Liver (tissue), 9 donors: Measurements from ENCODE around the gene WSCD2. TPM values are rescaled to one million over a fixed set of nuclear protein-coding genes. Genes with fewer than 3 reads are reported as not detected.

Source experiments
- DNase-seq: peaks from one replicate; pipeline ENCODE4 v3.0.0-alpha.2; 2017; ENCODE audit warnings: low spot score
- H3K27ac ChIP-seq, 2 donors: one replicate each; pipeline ENCODE4 v1.7.0; 2013; ENCODE audit warnings: inconsistent platforms in 2 of 2, low read length in 2 of 2, control low read depth in 1 of 2, low read depth in 1 of 2, mild to moderate bottlenecking in 1 of 2
- H3K27me3 ChIP-seq, 4 donors: one replicate each; pipeline versions ENCODE4 v1.6.1 to v1.7.0; 2013; ENCODE audit warnings: low read length in 3 of 4, inconsistent platforms in 1 of 4, mild to moderate bottlenecking in 1 of 4, moderate library complexity in 1 of 4; ENCODE audit not compliant: control insufficient read depth in 4 of 4, insufficient read depth in 4 of 4
- H3K36me3 ChIP-seq, 4 donors: one replicate each; pipeline versions ENCODE4 v1.6.1 to v1.7.0; 2013; ENCODE audit warnings: low read length in 3 of 4, mild to moderate bottlenecking in 3 of 4, low read depth in 1 of 4, moderate library complexity in 1 of 4; ENCODE audit not compliant: control insufficient read depth in 4 of 4, insufficient read depth in 3 of 4
- H3K4me1 ChIP-seq, 4 donors: one replicate each; pipeline versions ENCODE4 v1.6.1 to v1.7.0; 2013; ENCODE audit warnings: low read length in 3 of 4, mild to moderate bottlenecking in 3 of 4, moderate library complexity in 1 of 4; ENCODE audit not compliant: control insufficient read depth in 4 of 4, insufficient read depth in 4 of 4
- H3K4me3 ChIP-seq, 3 donors: one replicate each; pipeline versions ENCODE4 v1.6.1 to v1.7.0; 2013; ENCODE audit warnings: low read length in 3 of 3, control low read depth in 1 of 3, low read depth in 1 of 3, mild to moderate bottlenecking in 1 of 3
- H3K9ac ChIP-seq, 2 donors: one replicate each; pipeline ENCODE4 v1.7.0; 2013; ENCODE audit warnings: low read length in 2 of 2, mild to moderate bottlenecking in 2 of 2, moderate library complexity in 2 of 2, control low read depth in 1 of 2, low read depth in 1 of 2
- H3K9me3 ChIP-seq, 4 donors: one replicate each; pipeline versions ENCODE4 v1.6.1 to v1.7.0; 2013; ENCODE audit warnings: low read length in 3 of 4; ENCODE audit not compliant: control insufficient read depth in 4 of 4
- EGR1 ChIP-seq, 2 donors: IDR thresholded peaks; 2 replicates each; pipeline ENCODE4 v1.6.1; 2016 to 2018; ENCODE audit warnings: antibody characterized with exemption in 2 of 2, low read depth in 2 of 2
- FOXA1 ChIP-seq: IDR thresholded peaks from 2 replicates; pipeline ENCODE4 v1.6.1; 2016; ENCODE audit warnings: antibody characterized with exemption
- FOXA2 ChIP-seq: IDR thresholded peaks from 2 replicates; pipeline ENCODE4 v1.6.1; 2016; ENCODE audit warnings: antibody characterized with exemption
- GABPA ChIP-seq, 2 donors: IDR thresholded peaks in 1 of 2; conservative IDR thresholded peaks in 1 of 2; 2 replicates each; pipeline ENCODE4 v1.6.1; 2016; ENCODE audit warnings: antibody characterized with exemption in 2 of 2, mild to moderate bottlenecking in 1 of 2, moderate library complexity in 1 of 2
- HNF4A ChIP-seq, 2 donors: conservative IDR thresholded peaks; 2 replicates each; pipeline ENCODE4 v1.6.1; 2016; ENCODE audit warnings: antibody characterized with exemption in 2 of 2, mild to moderate bottlenecking in 2 of 2
- HNF4G ChIP-seq: IDR thresholded peaks from 2 replicates; pipeline ENCODE4 v1.6.1; 2016; ENCODE audit warnings: antibody characterized with exemption
- JUND ChIP-seq, 2 donors: IDR thresholded peaks; 2 replicates each; pipeline ENCODE4 v1.6.1; 2016; ENCODE audit warnings: antibody characterized with exemption in 2 of 2
- NR2F2 ChIP-seq: IDR thresholded peaks from 2 replicates; pipeline ENCODE4 v1.6.1; 2016; ENCODE audit warnings: antibody characterized with exemption
- RXRA ChIP-seq, 2 donors: IDR thresholded peaks; 2 replicates each; pipeline ENCODE4 v1.6.1; 2017 to 2018; ENCODE audit warnings: antibody characterized with exemption in 2 of 2, mild to moderate bottlenecking in 1 of 2
- SP1 ChIP-seq: IDR thresholded peaks from 2 replicates; pipeline ENCODE4 v1.6.1; 2018; ENCODE audit warnings: antibody characterized with exemption, mild to moderate bottlenecking
- TAF1 ChIP-seq: conservative IDR thresholded peaks from 2 replicates; pipeline ENCODE4 v1.6.1; 2016; ENCODE audit warnings: antibody characterized with exemption, mild to moderate bottlenecking
- YY1 ChIP-seq: IDR thresholded peaks from 2 replicates; pipeline ENCODE4 v1.6.1; 2016; ENCODE audit warnings: antibody characterized with exemption, mild to moderate bottlenecking
- WGBS: extraction: QIAGEN DNeasy Blood & Tissue Kit; methylation state at CpG from one replicate; pipeline ENCODE4 v1.1.7; 2013; 5-methylcytosine and 5-hydroxymethylcytosine counted together
- polyA plus RNA-seq, 2 donors: library from polyadenylated mRNA; stranded (reverse) in 1 of 2; unstranded in 1 of 2; fragments of 200-250 nt in 1 of 2; fragments of >200 nt in 1 of 2; fragmentation: Nextera tagmentation in 1 of 2; extraction: Ambion mirVana in 1 of 2; gene quantifications; one replicate each; pipeline versions ENCODE4 v1.2.1 to v1.2.3, GENCODE V29; 2013 to 2015
- total RNA-seq, 2 donors: library from RNA; depleted of rRNA; stranded (reverse); fragments of >200 nt; gene quantifications; one replicate each; pipeline ENCODE4 v1.2.3, GENCODE V29; 2014
- TF ChIP-seq, protein P1 (sequence below): IDR thresholded peaks from 2 replicates; pipeline ENCODE4 v1.6.1; 2016; ENCODE audit warnings: antibody characterized with exemption, mild to moderate bottlenecking
- TF ChIP-seq, protein P2 (sequence below): fragments of 150-350 bp; IDR thresholded peaks from 2 replicates; pipeline ENCODE4 v1.5.1; 2017; ENCODE audit warnings: improper control_type of control experiment, low read depth, low read length; ENCODE audit not compliant: missing input control
- TF ChIP-seq, protein P3 (sequence below): IDR thresholded peaks from 2 replicates; pipeline ENCODE4 v1.6.1; 2016; ENCODE audit warnings: antibody characterized with exemption
- TF ChIP-seq, protein P4 (sequence below): IDR thresholded peaks from 2 replicates; pipeline ENCODE4 v1.6.1; 2016; ENCODE audit warnings: antibody characterized with exemption
- donor health status: healthy.
- donor health status: healthy.
- donor health status: healthy.
- donor health status: healthy.
- donor health status: healthy.

WSCD2 gene
- total and polyA plus RNA-seq, 4 donors, result under 0.01 to 0.09 (median 0.05) TPM; not detected in 1

DNA sequence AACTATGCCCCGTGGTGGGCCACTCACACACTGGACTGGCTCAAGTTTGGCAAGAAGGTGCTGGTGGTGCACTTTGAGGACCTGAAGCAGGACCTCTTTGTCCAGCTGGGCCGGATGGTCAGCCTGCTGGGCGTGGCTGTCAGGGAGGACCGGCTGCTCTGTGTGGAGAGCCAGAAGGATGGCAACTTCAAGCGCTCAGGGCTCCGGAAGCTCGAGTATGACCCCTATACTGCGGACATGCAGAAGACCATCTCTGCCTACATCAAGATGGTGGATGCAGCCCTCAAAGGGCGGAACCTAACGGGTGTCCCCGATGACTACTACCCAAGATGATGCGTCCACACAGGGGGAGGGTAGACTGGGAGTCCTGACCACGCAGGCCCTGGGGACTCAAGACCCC, 118.9 kb downstream of the WSCD2 start:
- 81% methylated on average over 13 of the region's 13 CpGs for WGBS
- H3K27ac ChIP-seq, result no peak overlapping the region
- peaks cover 0 to 4% (median 0%) of the 10 kb centered on the region in 4 donors for H3K27me3 ChIP-seq
- H3K9me3 ChIP-seq, result no peaks in the 10 kb centered on the region
- H3K4me3 ChIP-seq, result no peak overlapping the region
- TF ChIP-seq YY1, result no peak
- TF ChIP-seq RXRA (IDR thresholded peaks at IDR 0.05), result no peak
- no peak for TF ChIP-seq FOXA2
- TF ChIP-seq, protein P1, sequence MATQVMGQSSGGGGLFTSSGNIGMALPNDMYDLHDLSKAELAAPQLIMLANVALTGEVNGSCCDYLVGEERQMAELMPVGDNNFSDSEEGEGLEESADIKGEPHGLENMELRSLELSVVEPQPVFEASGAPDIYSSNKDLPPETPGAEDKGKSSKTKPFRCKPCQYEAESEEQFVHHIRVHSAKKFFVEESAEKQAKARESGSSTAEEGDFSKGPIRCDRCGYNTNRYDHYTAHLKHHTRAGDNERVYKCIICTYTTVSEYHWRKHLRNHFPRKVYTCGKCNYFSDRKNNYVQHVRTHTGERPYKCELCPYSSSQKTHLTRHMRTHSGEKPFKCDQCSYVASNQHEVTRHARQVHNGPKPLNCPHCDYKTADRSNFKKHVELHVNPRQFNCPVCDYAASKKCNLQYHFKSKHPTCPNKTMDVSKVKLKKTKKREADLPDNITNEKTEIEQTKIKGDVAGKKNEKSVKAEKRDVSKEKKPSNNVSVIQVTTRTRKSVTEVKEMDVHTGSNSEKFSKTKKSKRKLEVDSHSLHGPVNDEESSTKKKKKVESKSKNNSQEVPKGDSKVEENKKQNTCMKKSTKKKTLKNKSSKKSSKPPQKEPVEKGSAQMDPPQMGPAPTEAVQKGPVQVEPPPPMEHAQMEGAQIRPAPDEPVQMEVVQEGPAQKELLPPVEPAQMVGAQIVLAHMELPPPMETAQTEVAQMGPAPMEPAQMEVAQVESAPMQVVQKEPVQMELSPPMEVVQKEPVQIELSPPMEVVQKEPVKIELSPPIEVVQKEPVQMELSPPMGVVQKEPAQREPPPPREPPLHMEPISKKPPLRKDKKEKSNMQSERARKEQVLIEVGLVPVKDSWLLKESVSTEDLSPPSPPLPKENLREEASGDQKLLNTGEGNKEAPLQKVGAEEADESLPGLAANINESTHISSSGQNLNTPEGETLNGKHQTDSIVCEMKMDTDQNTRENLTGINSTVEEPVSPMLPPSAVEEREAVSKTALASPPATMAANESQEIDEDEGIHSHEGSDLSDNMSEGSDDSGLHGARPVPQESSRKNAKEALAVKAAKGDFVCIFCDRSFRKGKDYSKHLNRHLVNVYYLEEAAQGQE, result no peak
- TF ChIP-seq TAF1, result no peak
- no peak for TF ChIP-seq FOXA1
- TF ChIP-seq HNF4G, result no peak
- TF ChIP-seq, protein P2, sequence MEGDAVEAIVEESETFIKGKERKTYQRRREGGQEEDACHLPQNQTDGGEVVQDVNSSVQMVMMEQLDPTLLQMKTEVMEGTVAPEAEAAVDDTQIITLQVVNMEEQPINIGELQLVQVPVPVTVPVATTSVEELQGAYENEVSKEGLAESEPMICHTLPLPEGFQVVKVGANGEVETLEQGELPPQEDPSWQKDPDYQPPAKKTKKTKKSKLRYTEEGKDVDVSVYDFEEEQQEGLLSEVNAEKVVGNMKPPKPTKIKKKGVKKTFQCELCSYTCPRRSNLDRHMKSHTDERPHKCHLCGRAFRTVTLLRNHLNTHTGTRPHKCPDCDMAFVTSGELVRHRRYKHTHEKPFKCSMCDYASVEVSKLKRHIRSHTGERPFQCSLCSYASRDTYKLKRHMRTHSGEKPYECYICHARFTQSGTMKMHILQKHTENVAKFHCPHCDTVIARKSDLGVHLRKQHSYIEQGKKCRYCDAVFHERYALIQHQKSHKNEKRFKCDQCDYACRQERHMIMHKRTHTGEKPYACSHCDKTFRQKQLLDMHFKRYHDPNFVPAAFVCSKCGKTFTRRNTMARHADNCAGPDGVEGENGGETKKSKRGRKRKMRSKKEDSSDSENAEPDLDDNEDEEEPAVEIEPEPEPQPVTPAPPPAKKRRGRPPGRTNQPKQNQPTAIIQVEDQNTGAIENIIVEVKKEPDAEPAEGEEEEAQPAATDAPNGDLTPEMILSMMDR, result no peak
- TF ChIP-seq HNF4A (conservative IDR thresholded peaks at IDR 0.05), result no peak
- TF ChIP-seq JUND (IDR thresholded peaks at IDR 0.05), result no peak
- no peak for TF ChIP-seq EGR1 (IDR thresholded peaks at IDR 0.05; ENCODE audit: low read depth in 2 of 2)
- no peak for TF ChIP-seq GABPA (IDR thresholded peaks at IDR 0.05 in 1 of 2, conservative IDR thresholded peaks at IDR 0.05 in 1 of 2)
- TF ChIP-seq SP1, result no peak
- TF ChIP-seq, protein P3, sequence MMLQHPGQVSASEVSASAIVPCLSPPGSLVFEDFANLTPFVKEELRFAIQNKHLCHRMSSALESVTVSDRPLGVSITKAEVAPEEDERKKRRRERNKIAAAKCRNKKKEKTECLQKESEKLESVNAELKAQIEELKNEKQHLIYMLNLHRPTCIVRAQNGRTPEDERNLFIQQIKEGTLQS, result no peak
- no peak for TF ChIP-seq NR2F2
- no peaks in the 10 kb centered on the region for H3K36me3 ChIP-seq
- no peaks in the 10 kb centered on the region for H3K4me1 ChIP-seq
- DNase-seq, result no peak
- H3K9ac ChIP-seq, result no peak overlapping the region

DNA sequence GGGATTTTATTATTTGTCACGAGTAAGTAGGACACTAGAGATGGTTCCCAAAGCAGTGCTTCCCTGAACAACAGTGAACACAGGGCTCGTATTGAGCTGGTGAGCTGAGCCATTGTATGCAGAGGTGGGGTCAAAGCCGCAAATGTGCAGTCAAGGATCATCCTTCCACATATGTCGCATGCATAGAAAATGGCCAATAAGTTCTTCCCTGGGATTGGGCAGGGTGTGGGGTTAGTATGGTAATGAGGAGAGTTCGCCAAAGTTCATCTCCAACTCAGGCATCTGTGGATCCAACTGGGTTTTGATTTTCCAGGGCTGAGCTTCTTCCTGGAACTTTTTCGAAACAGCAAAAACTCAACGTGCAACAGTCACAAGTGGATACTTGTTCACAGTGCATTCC, 123.4 kb downstream of the WSCD2 start:
- no peak overlapping the region for H3K9ac ChIP-seq
- no peaks in the 10 kb centered on the region for H3K9me3 ChIP-seq
- TF ChIP-seq RXRA (IDR thresholded peaks at IDR 0.05), result no peak
- no peak for TF ChIP-seq SP1
- no peak for TF ChIP-seq FOXA1
- TF ChIP-seq NR2F2, result no peak
- TF ChIP-seq FOXA2, result no peak
- TF ChIP-seq HNF4A (conservative IDR thresholded peaks at IDR 0.05), result no peak
- TF ChIP-seq, protein P4, sequence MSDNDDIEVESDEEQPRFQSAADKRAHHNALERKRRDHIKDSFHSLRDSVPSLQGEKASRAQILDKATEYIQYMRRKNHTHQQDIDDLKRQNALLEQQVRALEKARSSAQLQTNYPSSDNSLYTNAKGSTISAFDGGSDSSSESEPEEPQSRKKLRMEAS, result no peak
- H3K36me3 ChIP-seq, result no peaks in the 10 kb centered on the region
- H3K27me3 ChIP-seq, result peaks cover 0 to 9% (median 0%) of the 10 kb centered on the region in 4 donors
- no peaks in the 10 kb centered on the region for H3K4me1 ChIP-seq
- DNase-seq, result no peak
- no peak overlapping the region for H3K27ac ChIP-seq
- WGBS, result 78% methylated on average over 7 of the region's 7 CpGs
- H3K4me3 ChIP-seq, result no peak overlapping the region
